HL-60 (cell line): ENCODE data around the gene PAXIP1.

Source experiments
- DNase-seq, 2 experiments: peaks; one replicate each; pipeline ENCODE4 v3.0.0-alpha.2; 2010 to 2020; ENCODE audit warnings: low read depth in 1 of 2, low spot score in 1 of 2
- H3K27ac ChIP-seq: fragments of 250-450 bp; sonication (Bioruptor Pico); replicated peaks from 2 replicates; pipeline ENCODE4 v1.5.1; 2020; ENCODE audit warnings: mild to moderate bottlenecking, moderate library complexity
- H3K27me3 ChIP-seq: fragments of 250-450 bp; sonication (Bioruptor Pico); 2 replicates; pipeline ENCODE4 v1.5.1; 2021; ENCODE audit warnings: mild to moderate bottlenecking, moderate library complexity; ENCODE audit not compliant: insufficient read depth, poor library complexity, severe bottlenecking
- H3K4me3 ChIP-seq: replicated peaks from 2 replicates; pipeline ENCODE4 v1.5.1; 2011; ENCODE audit warnings: mild to moderate bottlenecking, control low read depth, low read length; ENCODE audit not compliant: insufficient read depth
- CTCF ChIP-seq: IDR thresholded peaks from one replicate; pipeline ENCODE4 v1.5.1; 2011; ENCODE audit warnings: low read length, control low read depth, inconsistent platforms; ENCODE audit not compliant: insufficient read depth
- GABPA ChIP-seq: IDR thresholded peaks from 2 replicates; pipeline ENCODE4 v1.6.1; 2012; ENCODE audit warnings: low read depth
- POLR2AphosphoS5 ChIP-seq: IDR thresholded peaks from 2 replicates; pipeline ENCODE4 v1.6.1; 2012; ENCODE audit warnings: low read depth
- REST ChIP-seq: IDR thresholded peaks from 2 replicates; pipeline ENCODE4 v1.6.1; 2012; ENCODE audit warnings: low read depth; ENCODE audit not compliant: insufficient replicate concordance
- SPI1 ChIP-seq: IDR thresholded peaks from 2 replicates; pipeline ENCODE4 v1.6.1; 2012; ENCODE audit warnings: low read depth, mild to moderate bottlenecking, borderline replicate concordance

The PAXIP1 gene

GRCh38 chr7:154946166-154946565 is 56.8 kb downstream of the PAXIP1 start:
- no peak overlapping the region for H3K4me3 ChIP-seq
- no peaks in the 10 kb centered on the region for H3K27me3 ChIP-seq
- H3K27ac ChIP-seq = no peak overlapping the region
- no peak for DNase-seq
- no peak for TF ChIP-seq POLR2AphosphoS5
- no peak for TF ChIP-seq GABPA
- no peak for TF ChIP-seq SPI1
- no peak for TF ChIP-seq REST
- no peak for TF ChIP-seq CTCF

GRCh38 chr7:154943906-154944305 is 59.0 kb downstream of the PAXIP1 start:
- Histone ChIP-seq H3K27ac (no peak overlapping the region), H3K27me3 (no peaks in the 10 kb centered on the region), H3K4me3 (no peak overlapping the region)
- TF ChIP-seq REST (no peak), SPI1 (no peak), CTCF (no peak), POLR2AphosphoS5 (no peak), GABPA (no peak)
- no peak for DNase-seq

GRCh38 chr7:154942691-154943090 is 60.2 kb downstream of the PAXIP1 start:
- Histone ChIP-seq H3K27ac (no peak overlapping the region), H3K27me3 (no peaks in the 10 kb centered on the region), H3K4me3 (no peak overlapping the region)
- DNase-seq = no peak
- TF ChIP-seq CTCF (no peak), POLR2AphosphoS5 (no peak), SPI1 (no peak), REST (no peak), GABPA (no peak)
